Measurements from ENCODE around the gene SPATS2L.

SPATS2L gene

GRCh38 chr2:200426754-200427153 is 120.3 kb downstream of the SPATS2L start:
- H3K4me3 ChIP-seq (ENCODE audit: low read depth, low read length): no peak overlapping the region
- DNase-seq (ENCODE audit: low read depth): no peak
- TF ChIP-seq CTCF (IDR thresholded peaks at IDR 0.05; ENCODE audit: control insufficient read depth, extremely low read depth, insufficient read depth): no peak

GRCh38 chr2:200428961-200429665 is 122.6 kb downstream of the SPATS2L start:
- DNase-seq (ENCODE audit: low read depth): no peak
- no peak for TF ChIP-seq CTCF (IDR thresholded peaks at IDR 0.05; ENCODE audit: control insufficient read depth, extremely low read depth, insufficient read depth)
- no peak overlapping the region for H3K4me3 ChIP-seq (ENCODE audit: low read depth, low read length)

- H3K4me3 ChIP-seq (ENCODE audit: low read depth, low read length): no peak overlapping the region
- no peak for DNase-seq (ENCODE audit: low read depth)
- no peak for TF ChIP-seq CTCF (IDR thresholded peaks at IDR 0.05; ENCODE audit: control insufficient read depth, extremely low read depth, insufficient read depth)
These were observed 123.5 kb downstream of the SPATS2L start for GRCh38 chr2:200430017-200430416.

GRCh38 chr2:200431996-200432705 is 125.7 kb downstream of the SPATS2L start:
- H3K4me3 ChIP-seq (ENCODE audit: low read depth, low read length): no peak overlapping the region
- no peak for TF ChIP-seq CTCF (IDR thresholded peaks at IDR 0.05; ENCODE audit: control insufficient read depth, extremely low read depth, insufficient read depth)
- no peak for DNase-seq (ENCODE audit: low read depth)

GRCh38 chr2:200435379-200435778 is 128.9 kb downstream of the SPATS2L start:
- DNase-seq (ENCODE audit: low read depth): no peak
- no peak for TF ChIP-seq CTCF (IDR thresholded peaks at IDR 0.05; ENCODE audit: control insufficient read depth, extremely low read depth, insufficient read depth)
- no peak overlapping the region for H3K4me3 ChIP-seq (ENCODE audit: low read depth, low read length)

GRCh38 chr2:200438251-200438650 is 131.8 kb downstream of the SPATS2L start:
- no peak for DNase-seq (ENCODE audit: low read depth)
- TF ChIP-seq CTCF (IDR thresholded peaks at IDR 0.05; ENCODE audit: control insufficient read depth, extremely low read depth, insufficient read depth): no peak
- no peak overlapping the region for H3K4me3 ChIP-seq (ENCODE audit: low read depth, low read length)

All from LNCaP clone FGC (cell line).